A673 (cell line): ENCODE data around the gene NEAT1. TPM values are rescaled to one million over a fixed set of nuclear protein-coding genes. Genes with fewer than 3 reads are reported as not detected.

ENCODE experiments used
- BruUV-seq: library from RNA; stranded (reverse); fragments of 400-500 nt; replicated peaks from 2 replicates; lab custom pipeline; 2021; lab: Mats Ljungman, UMichigan
- CTCF ChIA-PET: fragments of 300-600 bp; sonication (Branson Sonifier 250); formaldehyde crosslinking; loops from one replicate; lab custom pipeline; 2022; ENCODE audit warnings: antibody characterized with exemption; lab: Charles Lee
- POLR2A ChIA-PET: fragments of 300-600 bp; sonication (Branson Sonifier 250); formaldehyde crosslinking; loops from one replicate; lab custom pipeline; 2022; ENCODE audit warnings: antibody characterized with exemption; ENCODE audit not compliant: low non-redundant PET; lab: Charles Lee
- DNase-seq: peaks from one replicate; pipeline ENCODE4 v3.0.0-alpha.2; 2015; ENCODE audit warnings: low spot score
- H3K27ac ChIP-seq: fragments of 200-600 bp; sonication (generic); 2 replicates; pipeline ENCODE4 v1.5.1; 2016; ENCODE audit warnings: mixed run types, low read depth, mild to moderate bottlenecking, mixed read lengths, antibody characterized with exemption, low read length; ENCODE audit not compliant: poor library complexity, severe bottlenecking
- H3K27me3 ChIP-seq: fragments of 200-600 bp; sonication (generic); replicated peaks from 2 replicates; pipeline ENCODE4 v1.6.1; 2017; ENCODE audit warnings: mixed run types, low read depth, mild to moderate bottlenecking, mixed read lengths, antibody characterized with exemption, low read length; ENCODE audit not compliant: insufficient read depth, poor library complexity
- H3K36me3 ChIP-seq: fragments of 200-600 bp; sonication (generic); 2 replicates; pipeline ENCODE4 v1.6.1; 2016; ENCODE audit warnings: mixed run types, mild to moderate bottlenecking, mixed read lengths, antibody characterized with exemption, low read length; ENCODE audit not compliant: insufficient read depth, poor library complexity, severe bottlenecking
- H3K4me1 ChIP-seq: fragments of 200-600 bp; sonication (generic); 2 replicates; pipeline ENCODE4 v1.6.1; 2017; ENCODE audit warnings: mixed run types, mild to moderate bottlenecking, mixed read lengths, antibody characterized with exemption, low read length; ENCODE audit not compliant: insufficient read depth, poor library complexity, severe bottlenecking
- H3K4me3 ChIP-seq: fragments of 200-600 bp; sonication (generic); 2 replicates; pipeline ENCODE4 v1.5.1; 2016; ENCODE audit warnings: low read depth, mixed run types, mild to moderate bottlenecking, mixed read lengths, low read length; ENCODE audit not compliant: poor library complexity, severe bottlenecking
- H3K9me3 ChIP-seq: fragments of 200-600 bp; sonication (generic); 2 replicates; pipeline ENCODE4 v1.6.1; 2016; ENCODE audit warnings: mixed run types, low read depth, mild to moderate bottlenecking, mixed read lengths, antibody characterized with exemption, low read length; ENCODE audit not compliant: poor library complexity, severe bottlenecking
- EZH2 ChIP-seq: fragments of 200-600 bp; sonication (generic); IDR thresholded peaks from 2 replicates; pipeline ENCODE4 v1.6.1; 2017; ENCODE audit warnings: borderline replicate concordance, low read depth, mild to moderate bottlenecking, mixed read lengths, antibody characterized with exemption, low read length; ENCODE audit not compliant: poor library complexity, severe bottlenecking
- intact Hi-C: fragments of 100-400 bp; cut with micrococcal nuclease; formaldehyde crosslinking; loops from one replicate; pipeline ENCODE4 v1.10.0; 2022; ENCODE audit not compliant: unreplicated experiment
- total RNA-seq: library from RNA; stranded (reverse); gene quantifications from 2 replicates; pipeline ENCODE4 v1.2.3, GENCODE V29; 2021
- TF ChIP-seq, protein P1 (sequence below): fragments of 300-800, 200-600 bp; sonication (generic); conservative IDR thresholded peaks from 2 replicates; pipeline ENCODE4 v1.5.1; 2017; ENCODE audit warnings: low read depth, mild to moderate bottlenecking, antibody characterized with exemption, low read length, moderate library complexity, mixed read lengths

The NEAT1 gene
- total RNA-seq, 1 experiment from 2014 or later: 196 TPM

DNA sequence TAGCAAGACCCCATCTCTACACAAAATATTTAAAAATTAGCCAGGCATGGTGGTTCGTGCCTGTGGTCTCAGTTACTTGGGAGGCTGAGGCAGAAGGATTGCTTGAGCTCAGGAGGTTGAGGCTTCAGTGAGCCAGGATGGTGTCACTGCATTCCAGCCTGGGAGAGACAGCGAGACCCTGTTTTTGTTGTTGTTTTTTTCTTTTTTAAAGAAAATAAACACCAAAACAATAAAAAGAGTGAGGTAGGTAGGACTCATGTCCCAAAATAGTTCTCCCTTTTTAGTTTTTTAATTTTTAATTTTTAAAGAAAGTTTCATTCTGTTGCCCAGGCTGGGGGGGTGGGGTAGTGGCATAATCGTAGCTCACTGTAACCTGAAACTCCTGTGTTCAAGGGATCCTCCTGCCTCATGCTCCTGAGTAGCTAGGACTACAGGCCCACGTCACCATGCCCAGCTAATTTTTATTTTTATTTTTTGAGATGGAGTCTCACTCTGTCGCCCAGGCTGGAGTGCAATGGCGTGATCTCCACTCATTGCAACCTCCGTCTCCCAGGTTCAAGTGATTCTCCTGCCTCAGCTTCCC lies 50.8 kb downstream of the NEAT1 start:
- TF ChIP-seq, protein P1, sequence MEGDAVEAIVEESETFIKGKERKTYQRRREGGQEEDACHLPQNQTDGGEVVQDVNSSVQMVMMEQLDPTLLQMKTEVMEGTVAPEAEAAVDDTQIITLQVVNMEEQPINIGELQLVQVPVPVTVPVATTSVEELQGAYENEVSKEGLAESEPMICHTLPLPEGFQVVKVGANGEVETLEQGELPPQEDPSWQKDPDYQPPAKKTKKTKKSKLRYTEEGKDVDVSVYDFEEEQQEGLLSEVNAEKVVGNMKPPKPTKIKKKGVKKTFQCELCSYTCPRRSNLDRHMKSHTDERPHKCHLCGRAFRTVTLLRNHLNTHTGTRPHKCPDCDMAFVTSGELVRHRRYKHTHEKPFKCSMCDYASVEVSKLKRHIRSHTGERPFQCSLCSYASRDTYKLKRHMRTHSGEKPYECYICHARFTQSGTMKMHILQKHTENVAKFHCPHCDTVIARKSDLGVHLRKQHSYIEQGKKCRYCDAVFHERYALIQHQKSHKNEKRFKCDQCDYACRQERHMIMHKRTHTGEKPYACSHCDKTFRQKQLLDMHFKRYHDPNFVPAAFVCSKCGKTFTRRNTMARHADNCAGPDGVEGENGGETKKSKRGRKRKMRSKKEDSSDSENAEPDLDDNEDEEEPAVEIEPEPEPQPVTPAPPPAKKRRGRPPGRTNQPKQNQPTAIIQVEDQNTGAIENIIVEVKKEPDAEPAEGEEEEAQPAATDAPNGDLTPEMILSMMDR: no peak
- no peak for TF ChIP-seq EZH2
- H3K4me1 ChIP-seq: peaks cover 17% of the 10 kb centered on the region
- no peak overlapping the region for H3K4me3 ChIP-seq
- H3K27ac ChIP-seq: no peak overlapping the region
- POLR2A ChIA-PET: no interaction called here
- no TSS peak for BruUV-seq
- H3K27me3 ChIP-seq: no peaks in the 10 kb centered on the region
- no peaks in the 10 kb centered on the region for H3K36me3 ChIP-seq
- intact Hi-C loops: no loop called here
- H3K9me3 ChIP-seq: no peaks in the 10 kb centered on the region
- CTCF ChIA-PET: no interaction called here
- no peak for DNase-seq

DNA sequence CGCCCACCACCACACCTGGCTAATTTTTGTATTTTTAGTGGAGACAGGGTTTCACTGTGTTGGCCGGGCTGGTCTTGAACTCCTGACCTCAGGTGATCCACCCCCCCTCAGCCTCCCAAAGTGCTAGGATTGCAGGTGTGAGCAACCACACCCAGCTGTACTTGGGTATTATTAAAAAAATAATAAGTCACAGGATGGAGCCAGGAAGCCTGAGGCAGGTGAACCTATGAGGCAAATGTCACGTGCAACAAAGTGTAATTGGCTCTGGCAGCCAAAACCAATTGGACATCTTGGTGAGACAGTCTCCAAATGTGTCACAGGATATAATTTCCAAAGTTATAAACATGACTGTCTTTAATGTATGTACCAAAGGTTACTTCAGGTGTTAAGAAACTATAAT lies 52.3 kb downstream of the NEAT1 start:
- no peaks in the 10 kb centered on the region for H3K36me3 ChIP-seq
- no peaks in the 10 kb centered on the region for H3K9me3 ChIP-seq
- no peaks in the 10 kb centered on the region for H3K27me3 ChIP-seq
- ChIA-PET POLR2A (no interaction called here), CTCF (no interaction called here)
- no peak overlapping the region for H3K27ac ChIP-seq
- TF ChIP-seq, protein P1: no peak
- TF ChIP-seq EZH2: no peak
- TSS peak; percentile 3 for BruUV-seq
- peaks cover 28% of the 10 kb centered on the region for H3K4me1 ChIP-seq
- no peak overlapping the region for H3K4me3 ChIP-seq
- DNase-seq: no peak
- intact Hi-C loops: no loop called here

DNA sequence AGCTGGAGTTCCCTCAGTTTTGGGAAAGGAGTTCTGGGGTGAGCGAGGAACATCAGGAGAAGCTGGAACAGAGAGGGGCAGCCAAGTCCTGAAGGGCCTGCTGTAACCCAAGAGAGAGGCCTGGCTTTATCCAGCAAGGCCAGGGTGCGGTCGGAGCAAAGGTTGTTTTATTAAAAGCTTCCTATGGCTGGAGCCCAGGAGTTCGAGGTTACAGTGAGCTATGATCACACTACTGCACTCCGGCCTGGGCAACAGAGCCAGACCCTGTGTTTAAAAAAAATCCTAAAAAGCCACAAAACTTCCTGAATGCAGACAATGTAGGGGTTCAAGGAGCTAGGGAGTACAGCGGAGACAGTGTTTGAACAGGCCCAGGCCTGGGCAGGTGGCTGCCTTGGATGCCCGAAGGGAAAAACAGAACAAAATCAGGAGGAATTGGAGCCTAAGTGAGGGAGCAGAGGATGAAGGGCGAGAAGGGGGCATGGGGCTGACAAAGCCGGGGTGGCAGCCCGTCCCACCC lies 54.1 kb downstream of the NEAT1 start:
- intact Hi-C loops: loop anchor here (2.0 kb wide), 1 partner anchor 54 kb away; the partner anchor contains the start of gene NEAT1
- H3K27ac ChIP-seq: peak overlapping the region; percentile 96
- POLR2A ChIA-PET: interaction anchor here (0.6 to 1.2 kb wide), 4 partner anchors 22 to 122 kb away, joined by 3 to 10 read pairs (median 3); partner anchors contain the start of genes MALAT1 and TIGD3
- TF ChIP-seq, protein P1: no peak
- no peak for TF ChIP-seq EZH2
- BruUV-seq: TSS peak; percentile 94
- H3K4me1 ChIP-seq: peaks cover 27% of the 10 kb centered on the region
- no peaks in the 10 kb centered on the region for H3K36me3 ChIP-seq
- H3K27me3 ChIP-seq: no peaks in the 10 kb centered on the region
- no peak for DNase-seq
- H3K9me3 ChIP-seq: no peaks in the 10 kb centered on the region
- peak overlapping the region; percentile 68 for H3K4me3 ChIP-seq
- CTCF ChIA-PET: interaction anchor here (0.9 kb wide), 1 partner anchor 31 kb away, joined by 4 read pairs; no protein-coding TSS in a partner anchor
